GM23248 (cell line): Measurements from ENCODE around the gene PAK2. TPM values are rescaled to one million over a fixed set of nuclear protein-coding genes. Genes with fewer than 3 reads are reported as not detected.
"Not testable (repeated sequence)": the region's sequence is repeated elsewhere in the genome, so short reads cannot be mapped to it uniquely, and the experiment has no call there.

Source experiments
- DNase-seq: peaks from one replicate; pipeline ENCODE4 v3.0.0-alpha.2; 2015
- H2AFZ ChIP-seq: fragments of 200-600 bp; sonication (generic); 2 replicates; pipeline ENCODE4 v1.6.1; 2016; ENCODE audit warnings: antibody characterized with exemption
- H3F3A ChIP-seq: fragments of 200-600 bp; sonication (generic); 2 replicates; pipeline ENCODE4 v1.6.1; 2016; ENCODE audit warnings: mild to moderate bottlenecking, antibody characterized with exemption, mixed run types; ENCODE audit not compliant: insufficient read depth
- H3K27ac ChIP-seq: fragments of 200-600 bp; sonication (generic); 2 replicates; pipeline ENCODE4 v1.5.1; 2016; ENCODE audit warnings: mild to moderate bottlenecking
- H3K27me3 ChIP-seq: fragments of 200-600 bp; sonication (generic); replicated peaks from 2 replicates; pipeline ENCODE4 v1.6.1; 2016; ENCODE audit warnings: mild to moderate bottlenecking; ENCODE audit not compliant: insufficient read depth
- H3K36me3 ChIP-seq: fragments of 200-600 bp; sonication (generic); 2 replicates; pipeline ENCODE4 v1.6.1; 2016; ENCODE audit warnings: low read depth, mild to moderate bottlenecking
- H3K4me1 ChIP-seq: fragments of 200-600 bp; sonication (generic); 2 replicates; pipeline ENCODE4 v1.6.1; 2016; ENCODE audit warnings: mild to moderate bottlenecking; ENCODE audit not compliant: insufficient read depth
- H3K4me2 ChIP-seq: fragments of 200-600 bp; sonication (generic); one replicate; pipeline ENCODE4 v1.6.1; 2016; ENCODE audit warnings: mild to moderate bottlenecking; ENCODE audit not compliant: unreplicated experiment
- H3K4me3 ChIP-seq: fragments of 200-600 bp; sonication (generic); 2 replicates; pipeline ENCODE4 v1.5.1; 2016; ENCODE audit warnings: mild to moderate bottlenecking
- H3K79me2 ChIP-seq: fragments of 200-600 bp; sonication (generic); 2 replicates; pipeline ENCODE4 v1.6.1; 2016; ENCODE audit warnings: mild to moderate bottlenecking; ENCODE audit not compliant: insufficient read depth
- H3K9ac ChIP-seq: fragments of 200-600 bp; sonication (generic); 2 replicates; pipeline ENCODE4 v1.6.1; 2016; ENCODE audit warnings: mild to moderate bottlenecking
- H3K9me2 ChIP-seq: fragments of 200-600 bp; sonication (generic); 2 replicates; pipeline ENCODE4 v1.6.1; 2016; ENCODE audit warnings: mixed run types, mild to moderate bottlenecking, moderate library complexity; ENCODE audit not compliant: insufficient read depth
- H3K9me3 ChIP-seq: fragments of 200-600 bp; sonication (generic); one replicate; pipeline ENCODE4 v1.6.1; 2017; ENCODE audit warnings: low read depth
- H4K20me1 ChIP-seq: fragments of 200-600 bp; sonication (generic); 2 replicates; pipeline ENCODE4 v1.6.0; 2016; ENCODE audit not compliant: insufficient read depth
- EZH2 ChIP-seq: fragments of 200-600 bp; sonication (generic); IDR thresholded peaks from 2 replicates; pipeline ENCODE4 v1.6.1; 2018; ENCODE audit warnings: antibody characterized with exemption, mild to moderate bottlenecking; ENCODE audit not compliant: insufficient read depth, poor library complexity, severe bottlenecking
- EZH2phosphoT487 ChIP-seq: fragments of 200-600 bp; sonication (generic); IDR thresholded peaks from 2 replicates; pipeline ENCODE4 v1.6.1; 2018; ENCODE audit warnings: antibody characterized with exemption, moderate library complexity, mild to moderate bottlenecking, low read depth; ENCODE audit not compliant: insufficient read depth
- WGBS, 2 experiments: methylation state at CpG; one replicate each; pipeline ENCODE4 v1.1.6; 2015 to 2017; ENCODE audit warnings: low lambda C conversion rate in 2 of 2, low coverage in 1 of 2; ENCODE audit errors: missing lambda C conversion rate in 2 of 2; 5-methylcytosine and 5-hydroxymethylcytosine counted together
- in situ Hi-C: fragments of 300-500 bp; cut with MboI; formaldehyde crosslinking; loops from 2 replicates; pipeline ENCODE4 v1.15.0; 2020
- polyA plus RNA-seq: library from polyadenylated mRNA; unstranded; fragments of >200 nt; fragmentation: Nextera tagmentation; extraction: Ambion mirVana; gene quantifications from 2 replicates; pipeline ENCODE4 v1.2.1, GENCODE V29; 2016
- total RNA-seq: library from RNA; depleted of rRNA; stranded (reverse); fragments of >200 nt; shearing (Covaris generic); gene quantifications from 2 replicates; pipeline ENCODE4 v1.2.3, GENCODE V29; 2014

Gene PAK2
- total and polyA plus RNA-seq, 2 experiments from 2014 or later = 24.4 to 30.5 TPM

GRCh38 chr3:196711838-196712513 is 27.7 kb upstream of the PAK2 start, which contains the start of the genes CEP19 and PIGX:
Gene CEP19 (minus strand): TSS chr3:196712250. CDS start chr3:196708657, 3,593 bp downstream.
Gene PIGX (plus strand): TSS chr3:196712377.
- H3F3A ChIP-seq = peaks cover 21% of the 10 kb centered on the region; the same call in 1 of the 2 replicates
- no peaks in the 10 kb centered on the region for H3K9me2 ChIP-seq
- peak; percentile 94 for DNase-seq
- no peak for TF ChIP-seq EZH2
- TF ChIP-seq EZH2phosphoT487 = no peak
- in situ Hi-C loops = no loop called here
- H3K4me3 ChIP-seq = peak within 1 kb of the TSS; percentile 94
- H3K27me3 ChIP-seq = no peaks in the 10 kb centered on the region
- peaks cover 38% of the 10 kb centered on the region for H3K79me2 ChIP-seq
- H3K4me2 ChIP-seq = peak within 1 kb of the TSS; percentile 99
- H3K36me3 ChIP-seq = no peaks in the 10 kb centered on the region
- H3K4me1 ChIP-seq = peaks cover 13% of the 10 kb centered on the region
- WGBS, 2 experiments = 1 to 2% methylated on average over 46 to 58 of the region's 68 CpGs
- H3K27ac ChIP-seq = peak within 1 kb of the TSS; percentile 93
- no peaks in the 10 kb centered on the region for H4K20me1 ChIP-seq
- peak within 1 kb of the TSS; percentile 94 for H2AFZ ChIP-seq
- H3K9ac ChIP-seq = peak within 1 kb of the TSS; percentile 95
- H3K9me3 ChIP-seq = no peaks in the 10 kb centered on the region

GRCh38 chr3:196712514-196713413 is 26.9 kb upstream of the PAK2 start:
- in situ Hi-C loops = no loop called here
- no peaks in the 10 kb centered on the region for H3K9me2 ChIP-seq
- H3F3A ChIP-seq = peaks cover 21% of the 10 kb centered on the region; the same call in 1 of the 2 replicates
- H3K79me2 ChIP-seq = peaks cover 46% of the 10 kb centered on the region
- peak overlapping the region; percentile 94 for H3K4me3 ChIP-seq
- TF ChIP-seq EZH2 (no peak), EZH2phosphoT487 (no peak)
- H3K4me2 ChIP-seq = peak overlapping the region; percentile 99
- H3K27ac ChIP-seq = peak overlapping the region; percentile 93
- peaks cover 13% of the 10 kb centered on the region for H3K4me1 ChIP-seq
- H2AFZ ChIP-seq = peak overlapping the region; percentile 94
- 2 to 5% methylated on average over 42 to 61 of the region's 64 CpGs for WGBS, 2 experiments
- DNase-seq = peak; percentile 88
- H3K36me3 ChIP-seq = no peaks in the 10 kb centered on the region
- H4K20me1 ChIP-seq = no peaks in the 10 kb centered on the region
- H3K27me3 ChIP-seq = no peaks in the 10 kb centered on the region
- no peaks in the 10 kb centered on the region for H3K9me3 ChIP-seq
- H3K9ac ChIP-seq = peak overlapping the region; percentile 95

GRCh38 chr3:196717162-196717561 is 22.5 kb upstream of the PAK2 start:
- H3K79me2 ChIP-seq = peaks cover 57% of the 10 kb centered on the region
- H3K27me3 ChIP-seq, H2AFZ ChIP-seq, in situ Hi-C loops, H3K9me2 ChIP-seq, H3K27ac ChIP-seq, DNase-seq, H3K9ac ChIP-seq, H3K4me1 ChIP-seq, H4K20me1 ChIP-seq, H3K9me3 ChIP-seq, H3K4me3 ChIP-seq, H3K4me2 ChIP-seq: not testable (repeated sequence)
- peaks cover 16% of the 10 kb centered on the region; the same call in 1 of the 2 replicates for H3K36me3 ChIP-seq
- 92 to 96% methylated on average over 3 of the region's 3 CpGs for WGBS, 2 experiments
- peaks cover 11% of the 10 kb centered on the region; the same call in 1 of the 2 replicates for H3F3A ChIP-seq

GRCh38 chr3:196721097-196721496 is 18.6 kb upstream of the PAK2 start:
- Histone ChIP-seq H3K27me3 (no peaks in the 10 kb centered on the region), H4K20me1 (no peaks in the 10 kb centered on the region), H3K27ac (no peak overlapping the region), H3K4me3 (no peak overlapping the region), H3F3A (peaks cover 5% of the 10 kb centered on the region; the same call in 1 of the 2 replicates), H3K9me3 (no peaks in the 10 kb centered on the region), H3K4me1 (no peaks in the 10 kb centered on the region), H3K9me2 (no peaks in the 10 kb centered on the region), H2AFZ (no peak overlapping the region), H3K36me3 (peaks cover 28% of the 10 kb centered on the region), H3K4me2 (no peak overlapping the region), H3K79me2 (peaks cover 25% of the 10 kb centered on the region; the same call in 1 of the 2 replicates), H3K9ac (no peak overlapping the region)
- 69 to 76% methylated on average over 2 of the region's 2 CpGs for WGBS, 2 experiments
- DNase-seq = no peak
- in situ Hi-C loops = no loop called here
- TF ChIP-seq EZH2 = no peak
- no peak for TF ChIP-seq EZH2phosphoT487
